ENCODE measurements around the gene EFNB3.

EFNB3 gene

GRCh38 chr17:7704601-7705268, at the start of gene EFNB3:
Gene EFNB3 (plus strand): TSS chr17:7705202. CDS start chr17:7705599, 397 bp downstream.
- no peak for DNase-seq (ENCODE audit: low read depth in 2 of 2)

- DNase-seq (ENCODE audit: low read depth in 2 of 2) = no peak
Observed at GRCh38 chr17:7655541-7655840, 49.5 kb upstream of the EFNB3 start.

GRCh38 chr17:7656958-7657609, 47.9 kb upstream of the EFNB3 start:
- DNase-seq (ENCODE audit: low read depth in 2 of 2) = no peak

- DNase-seq (ENCODE audit: low read depth in 2 of 2) = no peak
Observed at GRCh38 chr17:7667656-7668406, 37.2 kb upstream of the EFNB3 start.

- no peak for DNase-seq (ENCODE audit: low read depth in 2 of 2)
Observed at GRCh38 chr17:7668482-7668881, 36.5 kb upstream of the EFNB3 start.

GRCh38 chr17:7673239-7673638, 31.8 kb upstream of the EFNB3 start:
- DNase-seq (ENCODE audit: low read depth in 2 of 2) = peak in 1 of 2 donors; percentile 48

GRCh38 chr17:7674934-7675333, 30.1 kb upstream of the EFNB3 start:
- no peak for DNase-seq (ENCODE audit: low read depth in 2 of 2)

- DNase-seq (ENCODE audit: low read depth in 2 of 2) = no peak
Observed at GRCh38 chr17:7676533-7676932, 28.5 kb upstream of the EFNB3 start.

- DNase-seq (ENCODE audit: low read depth in 2 of 2) = no peak
Observed at GRCh38 chr17:7677388-7678067, 27.5 kb upstream of the EFNB3 start.

- DNase-seq (ENCODE audit: low read depth in 2 of 2) = no peak
Observed at GRCh38 chr17:7684851-7685532, 20.0 kb upstream of the EFNB3 start.

- DNase-seq (ENCODE audit: low read depth in 2 of 2) = peak; percentile 82 to 86
Observed at GRCh38 chr17:7685533-7686221, 19.3 kb upstream of the EFNB3 start.

- DNase-seq (ENCODE audit: low read depth in 2 of 2) = peak; percentile 59 to 60
Observed at GRCh38 chr17:7686222-7687071, 18.6 kb upstream of the EFNB3 start.

- peak; percentile 66 to 71 for DNase-seq (ENCODE audit: low read depth in 2 of 2)
Observed at GRCh38 chr17:7687072-7687907, 17.7 kb upstream of the EFNB3 start, which contains the start of gene TP53. Gene TP53 (minus strand): TSS chr17:7687490. CDS start chr17:7676594, 10,896 bp downstream.

GRCh38 chr17:7687908-7688807, 16.8 kb upstream of the EFNB3 start, which contains the start of gene WRAP53:
Gene WRAP53 (plus strand): TSS chr17:7688477. CDS start chr17:7688649, 172 bp downstream.
- peak; percentile 88 to 93 for DNase-seq (ENCODE audit: low read depth in 2 of 2)

GRCh38 chr17:7688808-7689316, 16.1 kb upstream of the EFNB3 start:
- DNase-seq (ENCODE audit: low read depth in 2 of 2) = no peak

- DNase-seq (ENCODE audit: low read depth in 2 of 2) = no peak
Observed at GRCh38 chr17:7695586-7695985, 9.4 kb upstream of the EFNB3 start.

GRCh38 chr17:7697828-7698588, 7.0 kb upstream of the EFNB3 start:
- DNase-seq (ENCODE audit: low read depth in 2 of 2) = no peak
